ENCODE results near the gene RASL10A.

- TF ChIP-seq CTCF (IDR thresholded peaks at IDR 0.05; ENCODE audit: poor library complexity) (no peak), EZH2phosphoT487 (IDR thresholded peaks at IDR 0.05; ENCODE audit: low read depth, severe bottlenecking, unreplicated experiment) (no peak), EZH2 (IDR thresholded peaks at IDR 0.05; ENCODE audit: borderline replicate concordance) (no peak)
Measured at GRCh38 chr22:29268511-29269229, 46.8 kb downstream of the RASL10A start.

All from hepatocyte (in vitro differentiated cells).